Activated CD8-positive, alpha-beta memory T cell treated with anti-CD3 and anti-CD28 coated beads, Interleukin-2, amount 50 U/mL, for 24 hours (primary cell): Measurements from ENCODE around the gene SLC8B1.
"Not testable (repeated sequence)": the region's sequence is repeated elsewhere in the genome, so short reads cannot be mapped to it uniquely, and the experiment has no call there.

Source experiments
- DNase-seq: peaks from one replicate; pipeline ENCODE4 v3.0.0-alpha.2; 2020; ENCODE audit errors: extremely low read depth

Gene SLC8B1

GRCh38 chr12:113358381-113359132 is 23.6 kb upstream of the SLC8B1 start, which contains the start of gene PLBD2:
PLBD2 (plus strand) TSS chr12:113358587; CDS start chr12:113358601, 14 bp downstream.
- DNase-seq, result peak; percentile 86

DNA sequence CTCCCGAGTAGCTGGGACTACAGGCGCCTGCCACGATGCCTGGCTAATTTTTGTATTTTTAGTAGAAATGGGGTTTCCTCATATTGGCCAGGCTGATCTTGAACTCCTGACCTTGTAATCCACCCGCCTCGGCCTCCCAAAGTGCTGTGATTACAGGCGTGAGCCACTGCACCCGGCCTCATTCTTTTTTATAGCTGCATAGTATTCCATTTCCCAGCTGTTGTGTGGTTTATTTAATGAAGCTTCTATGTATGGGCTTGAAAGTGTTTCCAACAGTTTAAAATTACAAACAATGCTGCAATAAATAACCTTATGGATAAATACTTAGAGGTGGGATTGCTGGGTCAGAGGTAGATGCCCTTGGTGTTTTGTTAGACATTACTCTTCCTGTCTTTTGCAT is 19.3 kb upstream of the SLC8B1 start:
- not testable (repeated sequence) for DNase-seq

DNA sequence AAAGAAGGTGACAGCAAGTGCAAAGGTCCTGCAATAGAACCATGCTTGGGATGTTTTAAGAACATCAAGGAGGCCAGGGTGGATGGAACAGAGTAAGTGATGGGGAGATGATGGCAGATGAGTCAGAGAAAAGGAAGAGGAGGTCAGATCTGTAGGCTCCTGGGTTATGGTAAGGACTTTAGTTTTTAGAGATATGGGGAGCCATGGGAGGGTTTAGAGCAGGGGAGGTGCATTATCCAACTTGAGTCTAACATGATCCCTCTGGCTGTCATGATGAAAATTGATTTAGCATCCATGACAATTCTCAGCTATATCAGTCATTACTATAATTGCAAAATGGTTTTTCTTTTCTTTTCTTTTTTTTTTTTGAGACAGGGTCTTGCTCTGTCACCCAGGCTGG is 16.2 kb upstream of the SLC8B1 start:
- no peak for DNase-seq

DNA sequence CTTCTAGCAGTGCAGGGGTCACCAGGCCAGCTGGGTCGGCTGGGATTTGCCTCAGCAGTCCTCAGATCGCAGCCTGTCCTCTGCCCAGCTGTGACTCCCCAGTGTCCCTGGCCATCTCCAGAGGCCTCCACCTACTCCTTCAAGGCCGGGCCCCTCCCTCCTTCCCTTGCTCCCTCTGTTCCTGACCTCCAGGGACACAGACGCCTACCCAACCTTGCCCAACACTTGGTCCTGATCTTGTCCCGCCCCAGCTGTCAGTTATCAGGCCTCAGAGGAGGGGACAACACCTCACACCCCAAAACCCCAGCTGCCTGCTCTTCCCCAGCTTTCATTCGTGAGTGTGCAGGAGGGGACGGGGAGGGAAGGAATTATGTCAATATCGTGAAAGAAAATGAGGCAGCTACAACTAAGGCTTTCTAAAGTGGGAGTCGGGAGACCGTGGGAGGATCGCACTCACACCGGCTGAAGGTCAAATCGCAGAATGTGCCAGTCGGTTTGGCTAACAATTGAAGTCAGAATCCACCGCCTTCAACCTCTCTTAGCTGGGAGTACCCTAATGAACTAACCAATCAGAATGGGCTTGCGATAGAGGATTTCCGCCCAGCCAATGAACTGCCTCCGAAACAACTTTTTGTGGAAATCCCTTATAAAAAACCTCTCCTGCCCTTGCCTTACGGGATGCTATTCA is 14.1 kb upstream of the SLC8B1 start:
- DNase-seq, result no peak

DNA sequence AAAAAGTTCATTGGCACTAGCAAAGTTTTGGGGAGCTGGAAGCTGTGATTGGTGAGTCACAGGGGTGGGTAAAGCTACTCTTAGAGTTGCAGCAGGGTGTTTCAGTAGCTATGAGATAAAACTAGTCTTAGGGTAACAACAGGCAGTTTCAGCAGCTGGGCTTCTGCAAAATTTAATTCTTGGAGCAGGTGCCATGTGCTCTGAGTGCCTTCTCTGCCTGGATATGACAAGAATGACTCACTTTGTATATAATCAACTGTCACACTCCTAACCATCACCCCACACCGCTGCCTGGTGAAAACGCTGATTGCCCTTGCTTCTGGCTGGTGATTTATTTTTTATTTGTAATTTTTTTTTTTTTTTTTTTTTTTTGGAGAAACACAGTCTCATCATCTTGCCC is 13.0 kb upstream of the SLC8B1 start:
- no peak for DNase-seq

DNA sequence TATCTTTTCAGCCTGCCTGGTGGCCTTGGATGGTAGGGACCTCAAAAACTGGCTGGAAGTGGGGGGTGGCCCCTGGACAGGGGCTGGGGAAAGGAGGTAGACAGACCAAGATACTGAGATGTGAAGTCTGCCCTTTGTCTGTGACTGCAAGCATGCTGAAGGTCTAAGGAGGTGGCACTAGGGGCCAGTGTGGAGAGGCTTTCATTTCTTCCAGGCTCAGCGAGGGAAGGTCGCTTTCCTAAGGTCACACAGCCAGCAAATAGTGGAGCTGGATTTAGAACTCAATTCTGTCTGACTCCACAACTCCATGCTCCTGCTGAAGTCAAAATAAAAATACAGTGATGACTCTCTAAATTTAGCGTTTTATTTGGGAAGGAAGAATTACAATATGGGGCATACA is 12.2 kb upstream of the SLC8B1 start:
- no peak for DNase-seq

DNA sequence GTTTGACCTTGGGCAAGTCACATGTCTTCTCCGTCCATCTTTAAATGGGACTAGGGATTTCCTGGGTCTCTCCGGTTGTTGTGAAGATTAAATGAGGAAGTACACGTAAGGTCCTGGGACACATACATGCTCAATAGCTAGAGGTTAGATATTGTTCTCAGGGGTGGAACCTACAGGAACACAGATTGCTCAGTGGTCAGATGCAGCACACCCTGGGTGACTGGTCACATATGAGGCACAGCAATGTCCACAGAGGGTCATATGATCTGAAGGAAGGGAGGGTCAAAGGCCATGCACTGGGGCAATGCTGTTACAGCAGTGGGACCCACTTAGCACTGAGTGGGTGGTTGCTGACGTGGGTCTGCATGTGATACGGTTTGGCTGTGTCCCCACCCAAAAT is 11.4 kb upstream of the SLC8B1 start:
- no peak for DNase-seq

DNA sequence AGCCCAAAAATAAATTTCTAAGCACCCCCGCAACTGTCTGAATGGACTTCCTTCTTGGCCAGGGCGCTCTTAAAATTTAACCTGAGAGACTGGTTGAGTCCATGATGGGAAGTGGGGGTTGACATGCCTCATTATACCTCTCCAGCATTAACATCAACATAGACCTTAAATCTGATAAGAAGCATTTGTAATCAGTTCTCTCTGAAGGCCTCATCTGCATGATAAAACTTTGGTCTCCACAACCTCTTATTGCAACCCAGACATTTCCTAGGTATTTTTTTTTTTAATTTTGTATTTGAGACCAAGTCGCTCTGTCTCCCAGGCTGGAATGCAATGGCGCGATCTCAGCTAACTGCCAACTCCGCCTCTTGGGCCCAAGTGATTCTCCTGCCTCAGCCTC is 10.4 kb upstream of the SLC8B1 start:
- DNase-seq, result no peak

- no peak for DNase-seq
Observed at GRCh38 chr12:113341535-113341934, 6.6 kb upstream of the SLC8B1 start.

GRCh38 chr12:113340061-113340460 is 5.2 kb upstream of the SLC8B1 start:
- DNase-seq, result no peak

DNA sequence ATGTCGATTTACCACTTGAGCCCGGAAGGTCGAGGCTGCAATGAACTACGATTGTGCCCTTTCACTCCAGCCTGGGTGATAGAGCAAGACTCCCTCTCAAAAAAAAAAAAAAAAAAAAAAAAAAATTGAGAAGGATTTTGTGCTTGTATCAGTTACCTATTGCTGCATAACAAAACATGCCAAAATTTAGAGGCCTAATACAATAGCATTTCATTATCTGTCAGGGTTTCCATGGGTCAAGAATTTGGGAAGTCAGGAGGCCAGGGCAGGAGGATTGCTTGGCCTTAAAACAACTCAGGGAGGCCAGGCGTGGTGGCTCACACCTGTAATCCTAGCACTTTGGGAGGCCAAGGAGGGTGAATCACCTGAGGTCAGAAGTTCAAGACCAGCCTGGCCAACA is 4.6 kb upstream of the SLC8B1 start:
- DNase-seq, result no peak

- DNase-seq, result no peak
Observed at GRCh38 chr12:113333877-113334785, 778 bp downstream of the SLC8B1 start.

DNA sequence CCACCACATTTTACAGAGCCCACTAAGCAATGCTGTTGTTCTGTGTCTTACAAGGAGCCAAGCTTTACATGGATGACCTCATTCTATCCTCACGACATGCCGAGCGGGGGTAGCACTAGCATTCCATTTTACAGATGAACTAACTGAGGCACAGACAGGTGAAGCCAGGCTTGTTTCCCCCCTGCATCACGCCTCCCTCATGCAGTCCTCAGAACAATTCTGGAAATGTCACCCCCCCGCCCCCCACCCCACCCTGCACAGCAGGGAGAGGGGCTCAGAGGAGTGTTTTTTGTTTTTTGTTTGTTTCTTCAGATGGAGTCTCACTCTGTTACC is 1.5 kb downstream of the SLC8B1 start:
- no peak for DNase-seq

- no peak for DNase-seq
Observed at GRCh38 chr12:113332688-113333417, 2.1 kb downstream of the SLC8B1 start.

DNA sequence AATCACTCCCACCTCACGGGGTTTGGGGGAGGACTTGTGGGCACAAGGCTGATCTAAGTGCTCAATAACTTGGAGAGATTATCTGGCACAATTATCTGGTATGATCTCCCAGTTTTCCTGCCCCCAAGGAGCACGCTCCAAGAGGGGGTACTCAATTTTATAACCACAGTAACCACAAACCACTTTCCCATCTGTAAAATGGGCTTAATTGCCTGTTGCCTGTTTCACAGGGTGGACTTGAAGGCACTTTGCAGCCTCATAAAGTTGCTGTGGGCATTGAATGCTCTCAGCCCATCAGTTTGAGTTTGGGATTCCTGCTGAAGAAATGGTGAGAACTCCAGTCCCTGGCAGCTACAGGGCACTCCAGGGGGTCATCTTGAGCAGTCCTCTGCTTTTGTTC is 4.4 kb downstream of the SLC8B1 start:
- no peak for DNase-seq

DNA sequence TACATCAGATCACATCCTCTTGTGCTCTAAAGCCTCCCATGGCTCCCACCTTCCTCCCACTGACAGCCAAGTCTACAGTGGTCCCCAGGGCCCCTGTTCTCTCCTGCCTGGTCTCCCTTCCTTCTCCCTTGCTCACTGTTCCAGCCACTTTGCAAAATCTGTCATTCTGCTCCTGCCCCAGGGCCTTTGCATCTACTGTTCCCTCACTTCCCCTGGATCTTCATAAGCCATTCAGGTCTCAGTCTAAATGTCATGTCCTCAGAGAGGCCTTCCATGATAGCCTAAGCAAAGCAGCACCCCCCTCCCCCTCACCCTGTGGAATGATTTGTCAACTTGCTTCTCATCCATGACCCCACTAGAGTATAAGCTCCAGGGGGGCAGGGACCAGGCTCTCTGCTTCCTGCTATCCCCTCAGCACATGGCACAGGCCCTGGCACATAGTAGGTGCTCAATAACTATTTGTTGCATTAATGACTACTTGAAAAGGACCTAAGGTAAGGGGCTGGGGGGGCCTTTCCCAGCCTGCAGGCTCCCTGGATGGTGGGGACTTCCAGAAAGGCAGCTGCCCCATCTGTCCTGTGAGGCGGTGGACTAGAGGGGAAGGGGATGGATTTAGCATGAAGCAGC is 5.0 kb downstream of the SLC8B1 start:
- no peak for DNase-seq

GRCh38 chr12:113329022-113329790 is 5.7 kb downstream of the SLC8B1 start:
- no peak for DNase-seq

GRCh38 chr12:113328368-113328889 is 6.5 kb downstream of the SLC8B1 start:
- no peak for DNase-seq

DNA sequence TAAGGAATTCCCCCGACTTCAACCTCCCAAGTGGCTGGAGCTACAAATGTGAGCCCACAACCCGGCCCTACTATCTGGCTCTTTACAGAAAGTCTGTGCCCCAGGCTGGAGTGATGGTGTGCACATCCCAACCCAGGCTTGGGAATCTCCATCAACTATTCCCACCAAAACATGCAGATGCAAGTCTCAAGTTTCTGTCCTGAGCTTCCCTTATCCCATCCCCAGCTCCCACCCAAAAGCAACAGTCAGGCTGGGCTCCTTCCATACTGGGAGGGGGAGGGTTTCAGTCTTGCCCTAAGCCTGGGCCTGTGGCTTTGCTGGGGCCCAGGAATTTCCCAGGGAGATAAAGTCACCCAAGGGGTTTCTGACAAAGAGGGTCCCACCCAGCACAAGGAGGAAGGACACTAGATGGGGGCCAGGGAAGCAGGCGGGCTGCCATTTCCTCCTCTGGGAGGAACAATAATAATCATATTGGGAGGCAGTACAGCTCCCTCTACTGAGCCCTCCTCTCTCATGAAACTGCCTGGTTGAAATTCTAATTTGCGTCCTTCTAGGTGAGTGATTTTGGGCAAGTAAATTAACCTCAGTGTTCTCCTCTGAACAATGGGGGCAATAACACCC is 8.0 kb downstream of the SLC8B1 start:
- DNase-seq, result no peak

DNA sequence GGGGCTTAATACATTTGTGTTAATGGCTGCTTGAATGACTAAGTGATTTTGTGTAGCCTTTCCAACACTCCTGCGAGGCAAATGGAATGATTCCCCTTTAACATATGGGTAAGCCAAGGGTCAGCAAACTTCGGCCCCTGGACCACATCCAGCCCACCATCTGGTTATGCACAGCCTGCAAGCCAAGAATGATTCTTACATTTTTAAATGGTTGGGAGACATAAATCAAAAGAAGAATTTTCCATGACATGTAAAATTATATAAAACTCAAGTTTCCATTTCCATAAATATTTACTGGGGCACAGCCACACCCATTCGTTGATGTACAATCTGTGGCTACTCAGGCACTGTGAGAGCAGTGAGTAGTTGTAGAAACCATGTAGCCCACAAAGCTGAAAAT is 9.0 kb downstream of the SLC8B1 start:
- DNase-seq, result no peak
